ENCODE results near the gene KITLG. TPM values are rescaled to one million over a fixed set of nuclear protein-coding genes. Genes with fewer than 3 reads are reported as not detected.

The KITLG gene
- total and polyA plus RNA-seq, 2 experiments from 2014 or later = 4.3 to 30.4 TPM

- no peak overlapping the region for H3K4me2 ChIP-seq
- DNase-seq (ENCODE audit: low spot score) = no peak
- no peaks in the 10 kb centered on the region for H3K27me3 ChIP-seq
- no peaks in the 10 kb centered on the region for H3K36me3 ChIP-seq (replicated peaks; ENCODE audit: insufficient read depth, low read depth)
- no peaks in the 10 kb centered on the region for H4K20me1 ChIP-seq (ENCODE audit: insufficient read depth, poor library complexity, severe bottlenecking)
- no peak overlapping the region for H3K4me3 ChIP-seq
- no peaks in the 10 kb centered on the region for H3K9me3 ChIP-seq (ENCODE audit: low read depth)
- no peak overlapping the region for H2AFZ ChIP-seq
- H3K4me1 ChIP-seq (ENCODE audit: insufficient read depth) = no peaks in the 10 kb centered on the region
- TF ChIP-seq CTCF (IDR thresholded peaks at IDR 0.05; ENCODE audit: poor library complexity) = no peak
- TF ChIP-seq EZH2phosphoT487 (IDR thresholded peaks at IDR 0.05; ENCODE audit: low read depth, severe bottlenecking, unreplicated experiment) = no peak
- no peak for TF ChIP-seq EZH2 (IDR thresholded peaks at IDR 0.05; ENCODE audit: borderline replicate concordance)
- H3K27ac ChIP-seq = no peak overlapping the region
- no peaks in the 10 kb centered on the region for H3K9me2 ChIP-seq (replicated peaks; ENCODE audit: insufficient read depth)
- H3K79me2 ChIP-seq = no peaks in the 10 kb centered on the region
- WGBS (ENCODE audit: low lambda C conversion rate, missing lambda C conversion rate) = 78% methylated on average over 7 of the region's 7 CpGs
These were observed 45.1 kb upstream of the KITLG start for GRCh38 chr12:88625356-88625755.

GRCh38 chr12:88624911-88625310, 44.6 kb upstream of the KITLG start:
- Histone ChIP-seq H4K20me1 (ENCODE audit: insufficient read depth, poor library complexity, severe bottlenecking) (no peaks in the 10 kb centered on the region), H3K27me3 (no peaks in the 10 kb centered on the region), H3K4me3 (no peak overlapping the region), H2AFZ (no peak overlapping the region), H3K27ac (no peak overlapping the region), H3K36me3 (replicated peaks; ENCODE audit: insufficient read depth, low read depth) (no peaks in the 10 kb centered on the region), H3K9me2 (replicated peaks; ENCODE audit: insufficient read depth) (no peaks in the 10 kb centered on the region), H3K4me1 (ENCODE audit: insufficient read depth) (no peaks in the 10 kb centered on the region), H3K79me2 (no peaks in the 10 kb centered on the region), H3K9me3 (ENCODE audit: low read depth) (no peaks in the 10 kb centered on the region), H3K4me2 (no peak overlapping the region)
- DNase-seq (ENCODE audit: low spot score) = no peak
- 89% methylated on average over 3 of the region's 3 CpGs for WGBS (ENCODE audit: low lambda C conversion rate, missing lambda C conversion rate)
- TF ChIP-seq EZH2 (IDR thresholded peaks at IDR 0.05; ENCODE audit: borderline replicate concordance) = no peak
- no peak for TF ChIP-seq CTCF (IDR thresholded peaks at IDR 0.05; ENCODE audit: poor library complexity)
- TF ChIP-seq EZH2phosphoT487 (IDR thresholded peaks at IDR 0.05; ENCODE audit: low read depth, severe bottlenecking, unreplicated experiment) = no peak

GRCh38 chr12:88623777-88624548, 43.7 kb upstream of the KITLG start:
- Histone ChIP-seq H3K4me1 (ENCODE audit: insufficient read depth) (no peaks in the 10 kb centered on the region), H3K79me2 (no peaks in the 10 kb centered on the region), H3K9me3 (ENCODE audit: low read depth) (no peaks in the 10 kb centered on the region), H3K9me2 (replicated peaks; ENCODE audit: insufficient read depth) (no peaks in the 10 kb centered on the region), H4K20me1 (ENCODE audit: insufficient read depth, poor library complexity, severe bottlenecking) (no peaks in the 10 kb centered on the region), H3K27ac (no peak overlapping the region), H3K27me3 (no peaks in the 10 kb centered on the region), H3K36me3 (replicated peaks; ENCODE audit: insufficient read depth, low read depth) (no peaks in the 10 kb centered on the region), H2AFZ (no peak overlapping the region), H3K4me3 (no peak overlapping the region), H3K4me2 (no peak overlapping the region)
- TF ChIP-seq EZH2phosphoT487 (IDR thresholded peaks at IDR 0.05; ENCODE audit: low read depth, severe bottlenecking, unreplicated experiment) (no peak), EZH2 (IDR thresholded peaks at IDR 0.05; ENCODE audit: borderline replicate concordance) (no peak), CTCF (IDR thresholded peaks at IDR 0.05; ENCODE audit: poor library complexity) (no peak)
- WGBS (ENCODE audit: low lambda C conversion rate, missing lambda C conversion rate) = 84% methylated on average over 3 of the region's 3 CpGs
- DNase-seq (ENCODE audit: low spot score) = no peak
